NCI-H2081 treated with DMSO at 0.1 percent for 48 hours (cell line): ENCODE measurements around the gene KRTAP10-10.
"Not testable (repeated sequence)": the region's sequence is repeated elsewhere in the genome, so short reads cannot be mapped to it uniquely, and the experiment has no call there.

Experiments
- DNase-seq: peaks from one replicate; lab custom pipeline; 2025; lab: John Stamatoyannopoulos, UW

Gene KRTAP10-10

GRCh38 chr21:44626262-44626661 lies 10.9 kb upstream of the KRTAP10-10 start:
- DNase-seq, result no peak

- no peak for DNase-seq
Observed at GRCh38 chr21:44626673-44627143, 10.4 kb upstream of the KRTAP10-10 start, which contains the start of gene KRTAP10-9. Gene KRTAP10-9, plus strand, starts transcription at chr21:44627093. Its CDS starts 79 bp downstream, at chr21:44627172.

GRCh38 chr21:44627181-44627822 lies 9.9 kb upstream of the KRTAP10-10 start:
- not testable (repeated sequence) for DNase-seq

GRCh38 chr21:44627831-44628233 lies 9.3 kb upstream of the KRTAP10-10 start:
- not testable (repeated sequence) for DNase-seq

- DNase-seq, result no peak
Observed at GRCh38 chr21:44628707-44629391, 8.3 kb upstream of the KRTAP10-10 start.

- no peak for DNase-seq
Observed at GRCh38 chr21:44630440-44630839, 6.7 kb upstream of the KRTAP10-10 start.

GRCh38 chr21:44632067-44632466 lies 5.1 kb upstream of the KRTAP10-10 start:
- no peak for DNase-seq

- no peak for DNase-seq
Observed at GRCh38 chr21:44636209-44637017, 743 bp upstream of the KRTAP10-10 start.

- DNase-seq, result not testable (repeated sequence)
Observed at GRCh38 chr21:44637851-44638348, 744 bp downstream of the KRTAP10-10 start.

GRCh38 chr21:44638506-44639330 lies 1.6 kb downstream of the KRTAP10-10 start:
- not testable (repeated sequence) for DNase-seq

- DNase-seq, result no peak
Observed at GRCh38 chr21:44639331-44639655, 2.1 kb downstream of the KRTAP10-10 start.

- DNase-seq, result no peak
Observed at GRCh38 chr21:44640761-44641160, 3.6 kb downstream of the KRTAP10-10 start.

- DNase-seq, result peak; percentile 1
Observed at GRCh38 chr21:44643741-44644310, 6.7 kb downstream of the KRTAP10-10 start.

GRCh38 chr21:44644878-44645277 lies 7.7 kb downstream of the KRTAP10-10 start:
- no peak for DNase-seq

- DNase-seq, result not testable (repeated sequence)
Observed at GRCh38 chr21:44646366-44647221, 9.4 kb downstream of the KRTAP10-10 start, which contains the start of gene KRTAP10-11. Gene KRTAP10-11, plus strand, starts transcription at chr21:44646414. Its CDS starts 45 bp downstream, at chr21:44646459.

- no peak for DNase-seq
Observed at GRCh38 chr21:44647222-44647552, 10.0 kb downstream of the KRTAP10-10 start.

GRCh38 chr21:44648557-44649311 lies 11.6 kb downstream of the KRTAP10-10 start:
- DNase-seq, result no peak

- DNase-seq, result no peak
Observed at GRCh38 chr21:44649521-44650100, 12.5 kb downstream of the KRTAP10-10 start.
